CD4-positive, alpha-beta T cell treated with Interleukin-4 for 4 hours (primary cell): ENCODE measurements around the gene FRYL.
A peak's percentile ranks its signal among the peaks of the same experiment; 100 is the strongest.
"Not testable (repeated sequence)": the region's sequence is repeated elsewhere in the genome, so short reads cannot be mapped to it uniquely, and the experiment has no call there.

ENCODE experiments used
- DNase-seq: peaks from one replicate; pipeline ENCODE4 v3.0.0-alpha.2; 2020

The FRYL gene

GRCh38 chr4:48781968-48782367 is 1.9 kb upstream of the FRYL start:
- DNase-seq: no peak

GRCh38 chr4:48780865-48781214 is 761 bp upstream of the FRYL start:
- peak; percentile 37 for DNase-seq

GRCh38 chr4:48779095-48779997 is 733 bp downstream of the FRYL start:
- DNase-seq: peak; percentile 64

DNA sequence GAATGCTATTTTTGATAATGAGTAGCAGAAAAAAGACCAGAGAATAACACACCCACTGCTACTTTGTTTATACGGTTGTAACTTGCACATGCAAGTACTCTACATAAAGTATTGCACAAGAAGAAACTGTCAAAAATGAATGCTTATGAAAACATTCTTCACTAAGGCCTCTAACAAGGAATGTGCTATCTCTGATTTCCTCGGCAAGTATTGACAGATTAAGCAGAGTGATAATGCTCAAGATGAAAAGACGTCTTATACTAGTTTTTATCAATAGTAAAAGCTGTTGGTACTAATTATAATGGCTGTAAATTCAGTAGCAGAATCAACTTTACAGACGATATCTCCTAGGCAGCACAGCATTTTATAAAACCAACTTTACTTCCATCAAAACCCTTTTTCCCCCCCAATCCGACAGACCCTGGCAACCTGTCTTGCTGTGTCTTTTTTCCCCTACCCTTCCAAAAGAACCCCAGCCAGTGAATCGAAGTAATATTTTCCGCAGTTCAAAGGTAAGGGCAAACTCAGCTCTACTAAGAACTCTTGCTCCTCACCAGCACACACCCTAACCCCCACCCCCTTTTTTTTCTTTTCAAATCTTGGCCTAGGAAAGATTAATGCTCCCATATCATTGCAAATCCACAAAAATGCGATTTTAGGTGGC is 1.5 kb downstream of the FRYL start:
- DNase-seq: peak; percentile 11

DNA sequence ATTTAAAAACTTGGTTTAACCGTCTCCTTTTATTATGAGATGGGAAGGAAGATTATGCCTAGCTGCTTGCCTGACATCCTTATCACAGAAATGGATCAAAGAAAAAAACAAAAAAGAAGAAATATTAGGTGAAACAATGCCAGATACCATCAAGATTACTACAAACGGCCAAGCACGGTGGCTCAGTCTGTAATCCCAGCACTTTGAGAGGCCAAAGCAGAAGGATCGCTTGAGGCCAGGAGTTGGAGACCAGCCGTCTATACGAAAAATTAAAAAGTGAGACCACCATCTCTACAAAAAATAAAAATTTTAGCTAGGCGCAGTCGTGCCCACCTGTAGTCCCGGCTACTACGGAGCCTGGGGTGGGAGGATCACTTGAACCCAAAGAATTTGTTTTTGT is 2.3 kb downstream of the FRYL start:
- DNase-seq: no peak

DNA sequence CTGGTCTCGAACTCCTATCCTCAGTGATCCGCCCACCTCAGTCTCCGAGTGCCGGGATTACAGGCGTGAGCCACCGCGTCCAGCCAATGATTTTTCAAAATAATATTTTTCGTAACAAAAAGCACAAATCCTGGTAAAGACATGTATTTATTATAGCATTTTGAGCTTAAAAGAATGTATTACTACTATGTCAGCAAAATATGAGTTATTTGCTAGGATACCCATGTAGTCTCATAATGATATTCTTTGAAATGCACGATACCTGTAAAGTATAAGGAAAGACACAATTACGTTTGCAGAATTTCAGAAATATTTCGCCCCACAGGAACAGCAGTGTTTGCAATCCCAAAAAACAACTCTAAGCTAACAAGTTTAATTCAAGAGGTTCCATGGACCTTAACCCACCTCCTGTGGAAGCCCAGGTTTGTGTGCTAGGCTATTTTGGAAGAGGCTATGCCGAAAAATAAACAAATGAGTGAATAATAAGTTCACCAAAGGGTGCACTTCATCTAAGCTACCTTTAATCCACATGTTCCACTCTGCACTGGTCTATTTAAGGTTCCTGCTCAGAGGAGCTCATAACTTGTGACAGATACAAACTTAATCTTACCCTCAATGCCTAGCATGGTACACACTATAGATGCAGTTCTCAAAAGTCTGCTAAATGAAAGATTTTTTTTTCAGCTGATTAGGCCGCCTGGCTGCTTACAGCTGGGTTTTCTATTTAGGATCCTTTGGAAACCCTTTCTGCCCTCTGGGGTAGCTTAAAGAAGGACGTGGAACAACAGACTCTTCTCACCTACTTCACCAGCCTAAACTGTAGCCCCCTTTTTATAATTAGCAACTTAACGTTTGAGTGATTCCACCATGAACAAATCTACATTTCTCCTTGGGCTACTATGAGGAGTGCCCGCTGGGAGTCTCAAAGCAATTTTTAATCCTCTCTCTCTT is 5.0 kb downstream of the FRYL start:
- no peak for DNase-seq

GRCh38 chr4:48772556-48772955 is 7.5 kb downstream of the FRYL start:
- no peak for DNase-seq

- no peak for DNase-seq
Observed at GRCh38 chr4:48767055-48767929, 12.8 kb downstream of the FRYL start.

GRCh38 chr4:48766131-48766792 is 13.8 kb downstream of the FRYL start:
- DNase-seq: no peak

DNA sequence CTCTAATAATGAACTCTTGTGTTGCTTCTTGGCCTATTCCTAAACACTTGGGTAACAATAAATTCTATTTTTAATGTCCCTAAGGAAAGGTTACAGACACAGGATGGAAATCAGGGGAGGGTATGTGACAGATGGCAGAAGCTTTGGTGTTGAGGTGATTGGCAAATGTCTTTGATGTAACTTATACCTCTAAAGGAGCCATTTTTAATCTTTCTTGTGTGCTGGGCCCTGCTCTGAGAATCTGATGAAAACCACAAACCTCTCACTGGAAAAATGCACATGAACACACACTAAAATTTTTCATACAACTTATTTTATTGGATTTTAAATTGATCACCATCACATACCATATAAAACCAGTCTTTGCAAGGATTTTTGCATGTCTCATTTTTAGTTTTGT is 17.7 kb downstream of the FRYL start:
- no peak for DNase-seq

GRCh38 chr4:48761286-48761685 is 18.8 kb downstream of the FRYL start:
- no peak for DNase-seq

DNA sequence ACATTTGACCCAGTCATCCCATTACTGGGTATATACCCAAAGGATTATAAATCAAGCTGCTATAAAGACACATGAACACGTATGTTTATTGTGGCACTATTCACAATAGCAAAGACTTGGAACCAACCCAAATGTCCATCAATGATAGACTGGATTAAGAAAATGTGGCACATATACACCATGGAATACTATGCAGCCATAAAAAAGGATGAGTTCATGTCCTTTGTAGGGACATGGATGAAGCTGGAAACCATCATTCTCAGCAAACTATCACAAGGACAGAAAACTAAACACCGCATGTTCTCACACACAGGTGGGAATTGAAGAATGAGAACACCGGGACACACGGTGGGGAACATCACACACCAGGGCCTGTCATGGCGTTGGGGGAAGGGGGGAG is 21.4 kb downstream of the FRYL start:
- DNase-seq: not testable (repeated sequence)

DNA sequence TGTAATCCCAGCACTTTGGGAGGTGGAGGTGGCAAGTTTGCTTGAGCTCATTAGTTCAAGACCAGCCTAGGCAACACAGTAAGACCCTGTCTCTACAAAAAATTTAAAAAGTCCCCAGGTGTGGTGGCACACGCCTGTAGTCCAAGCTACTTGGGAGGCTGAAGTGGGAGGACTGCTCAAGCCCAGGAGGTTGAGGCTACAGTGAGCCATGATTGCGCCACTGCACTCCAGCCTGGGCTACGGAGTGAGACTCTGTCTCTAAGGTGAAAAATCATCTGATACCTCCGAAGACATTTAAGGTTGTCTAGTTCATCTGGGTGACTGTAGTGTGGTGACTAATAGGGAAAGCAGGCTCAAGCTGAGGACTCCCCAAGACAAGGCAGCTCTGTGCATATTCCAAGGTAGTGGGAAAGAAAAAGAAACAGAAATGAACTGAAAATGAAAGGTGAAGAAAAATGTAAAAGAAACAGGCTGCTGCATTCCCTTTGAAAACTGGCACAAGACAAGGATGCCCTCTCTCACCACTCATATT is 23.3 kb downstream of the FRYL start:
- DNase-seq: no peak

DNA sequence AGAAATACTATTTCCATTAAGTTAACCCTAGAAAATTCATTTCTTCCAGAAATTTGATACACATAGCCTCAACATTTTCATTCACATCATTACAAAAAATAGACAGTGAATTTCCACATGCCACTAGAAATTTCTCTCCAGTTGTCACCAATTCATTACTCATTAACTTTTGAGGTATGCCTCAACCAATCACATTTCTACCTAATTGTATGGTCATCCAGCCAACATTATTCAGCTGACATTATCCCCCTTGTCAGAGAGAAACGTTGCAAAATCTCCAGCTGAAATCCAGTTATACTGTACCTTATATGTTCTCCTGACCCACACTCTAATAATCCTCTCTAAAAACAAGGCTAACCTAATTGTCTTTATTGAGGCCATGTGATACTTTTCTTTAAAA is 24.8 kb downstream of the FRYL start:
- no peak for DNase-seq

DNA sequence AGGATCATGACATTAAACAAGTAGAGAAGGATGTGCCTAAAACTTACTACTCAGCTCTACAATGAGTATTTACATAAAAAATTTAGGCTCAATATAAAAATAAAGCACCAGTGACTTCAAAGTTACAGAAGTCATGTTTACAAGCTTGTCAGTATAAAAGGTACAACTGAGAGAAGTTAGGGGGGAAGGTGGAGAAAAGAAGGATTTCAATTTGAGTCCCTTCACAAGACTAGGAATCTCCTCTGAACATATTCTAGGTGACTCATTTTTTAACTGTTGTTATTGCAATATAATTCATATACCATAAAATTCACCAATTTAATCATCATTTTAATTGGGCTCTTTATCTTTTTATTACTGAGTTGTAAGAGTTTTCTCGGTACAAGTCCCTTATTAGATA is 26.9 kb downstream of the FRYL start:
- DNase-seq: no peak

- no peak for DNase-seq
Observed at GRCh38 chr4:48752726-48753125, 27.4 kb downstream of the FRYL start.

- no peak for DNase-seq
Observed at GRCh38 chr4:48752246-48752645, 27.8 kb downstream of the FRYL start.

GRCh38 chr4:48748949-48749596 is 31.0 kb downstream of the FRYL start:
- DNase-seq: no peak

DNA sequence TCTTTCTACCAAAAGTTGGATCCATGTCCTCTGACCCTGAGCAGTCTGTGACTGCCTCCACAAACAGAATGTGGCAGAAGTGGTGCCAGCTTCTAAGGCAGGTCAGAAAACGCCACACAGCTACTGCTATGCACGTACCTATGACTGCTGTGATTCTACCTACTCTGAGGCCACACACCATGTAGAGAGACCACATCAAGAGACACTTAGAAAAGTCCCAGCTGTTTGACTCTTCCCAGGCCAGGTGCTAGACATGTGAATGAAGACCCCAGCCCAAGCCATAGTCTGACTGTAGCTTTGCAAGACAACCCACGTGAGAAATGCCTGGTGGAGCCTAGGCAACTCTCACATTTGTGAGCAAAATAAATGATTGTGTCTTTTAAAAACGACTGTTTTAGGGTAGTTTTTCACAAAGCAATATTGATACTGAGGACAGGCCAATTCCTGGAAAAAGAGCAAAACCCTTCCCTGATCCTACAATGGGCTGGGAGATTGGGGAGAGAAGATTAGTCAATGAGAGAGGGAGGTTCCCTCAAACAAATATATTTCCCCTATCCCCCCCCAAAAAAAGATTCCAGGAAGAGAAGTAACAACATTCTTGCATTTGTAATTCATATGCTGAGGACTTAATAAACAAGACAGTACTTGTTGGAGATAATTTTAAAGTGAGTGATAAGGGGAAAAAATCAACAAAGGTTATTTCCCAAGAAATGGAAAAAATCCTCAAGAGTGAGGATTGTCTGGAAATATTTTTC is 33.3 kb downstream of the FRYL start:
- peak; percentile 21 for DNase-seq

GRCh38 chr4:48745223-48745622 is 34.9 kb downstream of the FRYL start:
- not testable (repeated sequence) for DNase-seq
